ENCODE measurements around the gene SENP8.

DNA sequence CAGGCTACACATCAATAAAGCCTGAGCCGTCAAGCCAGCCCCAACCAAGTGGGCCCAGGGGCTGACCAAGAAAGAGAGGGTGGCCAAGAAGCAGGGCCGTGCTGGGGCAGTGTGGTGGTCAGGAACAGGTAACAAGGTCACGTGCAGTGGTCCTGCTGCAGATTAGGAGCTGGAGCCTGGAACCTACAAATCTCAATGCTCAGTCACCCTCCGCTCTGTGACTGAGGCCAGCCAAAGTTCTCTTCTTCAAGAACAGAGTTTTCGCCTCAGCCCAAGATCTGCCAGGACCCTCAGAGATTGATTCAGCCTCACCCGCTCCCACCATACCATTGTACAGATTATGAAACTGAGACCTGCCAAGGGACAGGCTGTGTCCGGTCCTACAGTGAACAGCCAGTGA lies 52.5 kb downstream of the SENP8 start:
- TF ChIP-seq POLR2AphosphoS5 (IDR thresholded peaks at IDR 0.05; ENCODE audit: low read depth, low read length) (no peak), TAF1 (IDR thresholded peaks at IDR 0.05; ENCODE audit: borderline replicate concordance, insufficient read depth, low read length) (no peak)

All from PFSK-1 (cell line).